Mesothelial cell of epicardium (in vitro differentiated cells): ENCODE data around the gene SERPINB12. TPM values are rescaled to one million over a fixed set of nuclear protein-coding genes. Genes with fewer than 3 reads are reported as not detected.

Source experiments
- DNase-seq, 2 experiments: peaks; one replicate each; pipeline ENCODE4 v3.0.0; 2021; ENCODE audit warnings: low spot score in 2 of 2; ENCODE audit not compliant: unreplicated experiment in 2 of 2
- H3K27ac Mint-ChIP-seq: 2 replicates; pipeline ENCODE4 v1.8.0; 2021; ENCODE audit warnings: mixed read lengths
- H3K27me3 Mint-ChIP-seq: 2 replicates; pipeline ENCODE4 v1.8.0; 2021; ENCODE audit warnings: low read depth, mixed read lengths
- H3K36me3 Mint-ChIP-seq: 2 replicates; pipeline ENCODE4 v1.8.0; 2021; ENCODE audit warnings: mixed read lengths
- H3K4me1 Mint-ChIP-seq: 2 replicates; pipeline ENCODE4 v1.8.0; 2021; ENCODE audit warnings: mixed read lengths
- H3K4me3 Mint-ChIP-seq: 2 replicates; pipeline ENCODE4 v1.8.0; 2021; ENCODE audit warnings: mild to moderate bottlenecking, moderate library complexity, mixed read lengths
- H3K9me3 Mint-ChIP-seq: 2 replicates; pipeline ENCODE4 v1.8.0; 2021; ENCODE audit warnings: mixed read lengths
- total RNA-seq: library from RNA; stranded (reverse); gene quantifications from 3 replicates; pipeline ENCODE4 v1.2.1, GENCODE V29; 2021
- TF ChIP-seq, protein P1 (sequence below): fragments of 200-600 bp; sonication (generic); IDR thresholded peaks from one replicate; pipeline ENCODE4 v1.5.0; 2021; ENCODE audit warnings: antibody characterized with exemption; ENCODE audit not compliant: unreplicated experiment

Gene SERPINB12
- total RNA-seq, 1 donor from 2014 or later = not detected

GRCh38 chr18:63588909-63589308 is 46.7 kb downstream of the SERPINB12 start:
- Mint-ChIP-seq H3K9me3 (peaks cover 7% of the 10 kb centered on the region), H3K27me3 (no peaks in the 10 kb centered on the region), H3K27ac (no peak overlapping the region), H3K36me3 (no peaks in the 10 kb centered on the region), H3K4me1 (peaks cover 30% of the 10 kb centered on the region), H3K4me3 (no peak overlapping the region)
- TF ChIP-seq, protein P1, sequence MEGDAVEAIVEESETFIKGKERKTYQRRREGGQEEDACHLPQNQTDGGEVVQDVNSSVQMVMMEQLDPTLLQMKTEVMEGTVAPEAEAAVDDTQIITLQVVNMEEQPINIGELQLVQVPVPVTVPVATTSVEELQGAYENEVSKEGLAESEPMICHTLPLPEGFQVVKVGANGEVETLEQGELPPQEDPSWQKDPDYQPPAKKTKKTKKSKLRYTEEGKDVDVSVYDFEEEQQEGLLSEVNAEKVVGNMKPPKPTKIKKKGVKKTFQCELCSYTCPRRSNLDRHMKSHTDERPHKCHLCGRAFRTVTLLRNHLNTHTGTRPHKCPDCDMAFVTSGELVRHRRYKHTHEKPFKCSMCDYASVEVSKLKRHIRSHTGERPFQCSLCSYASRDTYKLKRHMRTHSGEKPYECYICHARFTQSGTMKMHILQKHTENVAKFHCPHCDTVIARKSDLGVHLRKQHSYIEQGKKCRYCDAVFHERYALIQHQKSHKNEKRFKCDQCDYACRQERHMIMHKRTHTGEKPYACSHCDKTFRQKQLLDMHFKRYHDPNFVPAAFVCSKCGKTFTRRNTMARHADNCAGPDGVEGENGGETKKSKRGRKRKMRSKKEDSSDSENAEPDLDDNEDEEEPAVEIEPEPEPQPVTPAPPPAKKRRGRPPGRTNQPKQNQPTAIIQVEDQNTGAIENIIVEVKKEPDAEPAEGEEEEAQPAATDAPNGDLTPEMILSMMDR = no peak
- DNase-seq = no peak

DNA sequence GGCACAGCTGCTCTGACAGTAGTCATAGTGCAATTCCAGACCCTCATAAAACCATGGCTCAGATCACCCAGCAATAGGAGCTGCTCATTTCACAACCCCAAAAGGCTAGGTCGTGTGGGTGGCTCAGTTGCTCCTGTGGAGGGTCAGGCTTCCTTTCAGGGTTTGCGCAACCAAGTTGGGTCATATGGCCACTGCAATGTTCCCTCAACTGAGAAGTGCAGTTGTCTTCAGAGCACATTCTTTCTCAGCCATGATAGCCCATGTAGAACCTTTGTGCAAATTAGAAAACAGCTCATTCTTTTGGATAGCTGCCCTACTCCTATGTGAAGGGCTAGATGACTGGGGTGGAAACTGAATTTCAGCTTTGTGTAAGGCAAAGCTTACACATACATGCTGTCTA is 48.2 kb downstream of the SERPINB12 start:
- Mint-ChIP-seq H3K9me3 (peaks cover 7% of the 10 kb centered on the region), H3K27me3 (no peaks in the 10 kb centered on the region), H3K4me1 (peaks cover 24% of the 10 kb centered on the region), H3K36me3 (no peaks in the 10 kb centered on the region), H3K4me3 (no peak overlapping the region), H3K27ac (no peak overlapping the region)
- no peak for DNase-seq
- TF ChIP-seq, protein P1 = no peak

GRCh38 chr18:63590966-63591695 is 49.0 kb downstream of the SERPINB12 start:
- Mint-ChIP-seq H3K27ac (no peak overlapping the region), H3K9me3 (peaks cover 7% of the 10 kb centered on the region), H3K27me3 (no peaks in the 10 kb centered on the region), H3K36me3 (no peaks in the 10 kb centered on the region), H3K4me1 (peaks cover 22% of the 10 kb centered on the region), H3K4me3 (no peak overlapping the region)
- DNase-seq = no peak
- TF ChIP-seq, protein P1 = no peak

- Mint-ChIP-seq H3K36me3 (no peaks in the 10 kb centered on the region), H3K9me3 (peaks cover 7% of the 10 kb centered on the region), H3K4me3 (no peak overlapping the region), H3K27ac (no peak overlapping the region), H3K4me1 (peaks cover 17% of the 10 kb centered on the region), H3K27me3 (no peaks in the 10 kb centered on the region)
- TF ChIP-seq, protein P1 = no peak
- DNase-seq = no peak
Measured at GRCh38 chr18:63591725-63592124, 49.6 kb downstream of the SERPINB12 start.

- H3K27ac Mint-ChIP-seq = no peak overlapping the region
- no peaks in the 10 kb centered on the region for H3K36me3 Mint-ChIP-seq
- H3K27me3 Mint-ChIP-seq = no peaks in the 10 kb centered on the region
- no peak overlapping the region for H3K4me3 Mint-ChIP-seq
- TF ChIP-seq, protein P1 = no peak
- peaks cover 10% of the 10 kb centered on the region for H3K4me1 Mint-ChIP-seq
- H3K9me3 Mint-ChIP-seq = peaks cover 7% of the 10 kb centered on the region
- DNase-seq = no peak
Measured at GRCh38 chr18:63592471-63592870, 50.3 kb downstream of the SERPINB12 start.

DNA sequence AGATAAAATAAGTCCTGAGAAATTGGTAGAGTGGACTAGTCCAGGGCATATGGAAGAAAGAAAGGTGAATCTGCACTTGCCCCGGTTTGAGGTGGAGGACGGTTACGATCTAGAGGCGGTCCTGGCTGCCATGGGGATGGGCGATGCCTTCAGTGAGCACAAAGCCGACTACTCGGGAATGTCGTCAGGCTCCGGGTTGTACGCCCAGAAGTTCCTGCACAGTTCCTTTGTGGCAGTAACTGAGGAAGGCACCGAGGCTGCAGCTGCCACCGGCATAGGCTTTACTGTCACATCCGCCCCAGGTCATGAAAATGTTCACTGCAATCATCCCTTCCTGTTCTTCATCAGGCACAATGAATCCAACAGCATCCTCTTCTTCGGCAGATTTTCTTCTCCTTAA is 54.8 kb downstream of the SERPINB12 start:
- TF ChIP-seq, protein P1 = no peak
- Mint-ChIP-seq H3K4me3 (no peak overlapping the region), H3K27me3 (peaks cover 3% of the 10 kb centered on the region), H3K9me3 (peaks cover 3% of the 10 kb centered on the region), H3K36me3 (no peaks in the 10 kb centered on the region), H3K27ac (no peak overlapping the region), H3K4me1 (no peaks in the 10 kb centered on the region)
- DNase-seq = no peak
